Body of pancreas (tissue), 4 donors: ENCODE data around the gene SPATA13.

Source experiments
- CTCF ChIP-seq, 7 experiments: fragments of 450-650 bp in 4 of 7; fragments of 200-600 bp in 3 of 7; sonication (generic) in 3 of 7; IDR thresholded peaks; one replicate each; pipeline ENCODE4 v1.5.1; 2016 to 2019; ENCODE audit warnings: antibody characterized with exemption in 7 of 7
- POLR2A ChIP-seq, 3 donors: fragments of 450-650 bp; IDR thresholded peaks; one replicate each; pipeline ENCODE4 v1.6.1; 2016; ENCODE audit warnings: antibody characterized with exemption in 3 of 3, mild to moderate bottlenecking in 2 of 3

- TF ChIP-seq CTCF (IDR thresholded peaks at IDR 0.05) = no peak
- TF ChIP-seq POLR2A (IDR thresholded peaks at IDR 0.05) = no peak
Observed at GRCh38 chr13:24178847-24179485, 18.4 kb downstream of the SPATA13 start.
